Measurements from ENCODE around the gene SQSTM1.

DNA sequence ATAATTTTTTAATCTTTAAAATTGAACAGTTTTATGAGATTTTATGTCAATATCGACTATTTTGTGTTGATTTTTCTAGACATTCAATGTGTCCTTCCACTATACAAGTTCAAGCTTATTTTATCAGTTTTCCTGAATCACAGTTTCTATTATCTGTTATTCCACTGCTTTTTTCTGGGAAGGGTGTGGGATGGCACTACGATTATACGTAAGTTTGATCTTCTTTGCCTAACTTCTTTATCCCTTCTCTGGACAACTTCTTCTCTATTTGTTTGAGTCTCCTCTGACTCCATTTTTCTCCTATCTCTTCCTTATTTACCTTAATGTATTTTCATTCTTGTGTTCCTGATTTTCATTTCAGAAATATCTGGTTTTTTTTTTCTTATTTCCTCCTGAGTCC is 62.5 kb downstream of the SQSTM1 start:
- TF ChIP-seq EP300 (IDR thresholded peaks at IDR 0.05) (no peak), CTCF (IDR thresholded peaks at IDR 0.05) (no peak)
